GM12865 (cell line): ENCODE results near the gene TRAPPC12.
A peak's percentile ranks its signal among the peaks of the same experiment; 100 is the strongest.

Experiments used
- DNase-seq: peaks from one replicate; pipeline ENCODE4 v3.0.0; 2010; ENCODE audit warnings: low read depth
- H3K4me3 ChIP-seq: 2 replicates; pipeline ENCODE4 v1.5.1; 2011; ENCODE audit warnings: mild to moderate bottlenecking, low read depth, low read length, control low read depth
- TF ChIP-seq, protein P1 (sequence below): IDR thresholded peaks from 2 replicates; pipeline ENCODE4 v1.5.1; 2011; ENCODE audit warnings: low read length, control low read depth, low read depth, inconsistent platforms; ENCODE audit not compliant: insufficient read depth; ENCODE audit errors: missing control alignments

The TRAPPC12 gene

DNA sequence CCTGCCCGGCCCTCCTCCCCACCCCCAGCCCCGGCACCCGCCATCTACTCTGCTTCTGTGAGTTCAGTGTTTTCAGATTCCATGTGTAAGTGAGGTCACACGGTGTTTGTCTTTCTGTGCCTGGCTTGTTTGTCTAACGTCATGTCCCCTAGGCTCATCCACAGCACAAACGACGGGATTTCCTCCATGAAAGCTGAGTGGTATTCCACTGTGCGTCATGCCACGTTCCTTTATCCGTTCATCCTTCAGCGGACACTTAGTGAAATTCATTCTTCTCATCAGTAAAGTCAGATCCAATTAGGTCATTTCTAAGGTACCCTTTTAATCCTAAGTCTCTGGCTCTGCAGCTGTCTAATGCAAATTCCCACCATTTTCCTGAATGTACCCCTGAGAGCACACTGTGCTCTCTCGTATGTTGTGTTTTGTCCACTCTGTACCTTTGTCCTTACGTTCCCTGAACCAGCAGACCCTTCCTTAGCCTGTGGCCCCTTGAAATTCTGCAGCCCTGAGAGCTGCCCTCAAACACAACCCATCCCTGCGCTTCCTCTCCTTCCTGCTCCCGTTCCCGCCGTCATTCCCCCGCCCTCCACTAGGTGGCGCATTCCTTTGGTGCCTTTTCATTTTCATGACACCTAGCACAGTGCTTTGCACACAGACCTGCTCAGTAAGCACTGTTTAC is 44.1 kb downstream of the TRAPPC12 start:
- no peak overlapping the region for H3K4me3 ChIP-seq
- peak; percentile 62 for DNase-seq
- TF ChIP-seq, protein P1, sequence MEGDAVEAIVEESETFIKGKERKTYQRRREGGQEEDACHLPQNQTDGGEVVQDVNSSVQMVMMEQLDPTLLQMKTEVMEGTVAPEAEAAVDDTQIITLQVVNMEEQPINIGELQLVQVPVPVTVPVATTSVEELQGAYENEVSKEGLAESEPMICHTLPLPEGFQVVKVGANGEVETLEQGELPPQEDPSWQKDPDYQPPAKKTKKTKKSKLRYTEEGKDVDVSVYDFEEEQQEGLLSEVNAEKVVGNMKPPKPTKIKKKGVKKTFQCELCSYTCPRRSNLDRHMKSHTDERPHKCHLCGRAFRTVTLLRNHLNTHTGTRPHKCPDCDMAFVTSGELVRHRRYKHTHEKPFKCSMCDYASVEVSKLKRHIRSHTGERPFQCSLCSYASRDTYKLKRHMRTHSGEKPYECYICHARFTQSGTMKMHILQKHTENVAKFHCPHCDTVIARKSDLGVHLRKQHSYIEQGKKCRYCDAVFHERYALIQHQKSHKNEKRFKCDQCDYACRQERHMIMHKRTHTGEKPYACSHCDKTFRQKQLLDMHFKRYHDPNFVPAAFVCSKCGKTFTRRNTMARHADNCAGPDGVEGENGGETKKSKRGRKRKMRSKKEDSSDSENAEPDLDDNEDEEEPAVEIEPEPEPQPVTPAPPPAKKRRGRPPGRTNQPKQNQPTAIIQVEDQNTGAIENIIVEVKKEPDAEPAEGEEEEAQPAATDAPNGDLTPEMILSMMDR, result peak; percentile 95

GRCh38 chr2:3424171-3424795 is 44.8 kb downstream of the TRAPPC12 start:
- TF ChIP-seq, protein P1, result no peak
- no peak for DNase-seq
- no peak overlapping the region for H3K4me3 ChIP-seq

GRCh38 chr2:3426615-3427014 is 47.1 kb downstream of the TRAPPC12 start:
- H3K4me3 ChIP-seq, result no peak overlapping the region
- TF ChIP-seq, protein P1, result no peak
- DNase-seq, result no peak

DNA sequence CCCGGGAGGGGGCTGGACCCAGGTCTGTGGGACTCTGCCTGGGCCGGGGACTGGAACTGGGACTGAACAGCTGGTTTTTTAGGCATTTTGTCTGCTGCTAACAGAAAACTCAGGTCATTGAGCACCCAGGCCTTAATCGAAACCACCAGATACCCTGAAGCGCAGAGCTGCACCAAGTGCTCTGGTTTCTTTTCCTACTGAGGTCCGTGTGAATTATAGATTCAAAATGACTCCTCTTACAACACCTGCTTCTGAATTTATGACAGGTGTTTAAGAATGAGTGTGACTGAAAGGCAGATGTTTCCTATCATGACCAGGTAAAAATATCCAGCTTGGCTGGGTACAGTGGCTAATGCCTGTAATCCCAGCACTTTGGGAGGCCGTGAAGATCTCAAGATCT is 47.8 kb downstream of the TRAPPC12 start:
- TF ChIP-seq, protein P1, result no peak
- DNase-seq, result peak; percentile 87
- H3K4me3 ChIP-seq, result no peak overlapping the region

GRCh38 chr2:3428577-3428976 is 49.1 kb downstream of the TRAPPC12 start:
- DNase-seq, result no peak
- no peak overlapping the region for H3K4me3 ChIP-seq
- TF ChIP-seq, protein P1, result no peak

DNA sequence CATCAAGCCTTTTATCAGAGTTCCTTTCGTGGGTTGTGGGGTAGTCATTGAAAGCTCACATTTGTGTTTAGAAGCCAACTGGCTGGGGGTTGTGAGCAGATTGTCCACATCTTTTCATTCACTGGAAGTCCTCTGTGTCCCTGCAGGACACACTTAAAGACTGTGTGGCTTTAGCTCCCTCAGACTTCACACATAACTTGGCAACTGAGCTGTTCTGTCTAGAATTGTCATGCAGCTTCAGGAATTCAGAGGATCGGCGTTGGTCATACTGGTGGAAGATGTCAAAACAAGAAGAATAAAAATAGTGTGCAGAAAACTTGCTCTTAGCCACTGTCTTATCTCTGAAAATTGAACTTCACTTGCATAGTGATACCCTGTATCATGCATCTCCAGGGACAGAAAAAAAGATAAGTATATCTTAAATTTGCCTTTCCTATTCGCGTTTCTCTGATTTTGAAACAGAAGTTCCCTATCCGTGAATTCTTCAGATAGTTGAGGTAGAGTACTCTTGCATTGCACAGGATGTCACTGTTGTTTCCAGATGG is 49.6 kb downstream of the TRAPPC12 start:
- TF ChIP-seq, protein P1, result no peak
- DNase-seq, result no peak
- no peak overlapping the region for H3K4me3 ChIP-seq

GRCh38 chr2:3430172-3430571 is 50.7 kb downstream of the TRAPPC12 start:
- no peak for DNase-seq
- TF ChIP-seq, protein P1, result no peak
- no peak overlapping the region for H3K4me3 ChIP-seq
